GM12878 (cell line): ENCODE data around the gene SRL. TPM values are rescaled to one million over a fixed set of nuclear protein-coding genes. Genes with fewer than 3 reads are reported as not detected.

Experiments
- ATAC-seq: fragments of 200-7000 bp; cut with Tn5 transposase; 3 replicates; pipeline ENCODE4 v1.9.1; 2020; ENCODE audit warnings: mild to moderate bottlenecking, moderate library complexity
- BruUV-seq: library from RNA; stranded (reverse); fragments of 400-500 nt; replicated peaks from 2 replicates; lab custom pipeline; 2021; lab: Mats Ljungman, UMichigan
- CTCF ChIA-PET: fragments of 300-600 bp; sonication (Branson Sonifier 250); formaldehyde crosslinking; extraction: SDS; loops from one replicate; lab custom pipeline; 2021; ENCODE audit warnings: inconsistent platforms; lab: Yijun Ruan, JAX
- POLR2A ChIA-PET: fragments of 350-600 bp; formaldehyde crosslinking; extraction: SDS; loops from one replicate; lab custom pipeline; 2021; ENCODE audit warnings: inconsistent platforms; lab: Charles Lee
- RAD21 ChIA-PET: fragments of 300-600 bp; sonication (Branson Sonifier 250); formaldehyde crosslinking; loops from one replicate; lab custom pipeline; 2023; ENCODE audit warnings: antibody characterized with exemption; ENCODE audit not compliant: unreplicated experiment; lab: Charles Lee
- SMC1A ChIA-PET: fragments of 300-600 bp; sonication (Branson Sonifier 250); formaldehyde crosslinking; loops from one replicate; lab custom pipeline; 2023; ENCODE audit not compliant: unreplicated experiment, uncharacterized antibody; lab: Charles Lee
- DNase-seq: peaks from one replicate; pipeline ENCODE4 v3.0.0-alpha.2; 2011; ENCODE audit warnings: low read depth, low spot score
- FAIRE-seq: peaks from 3 replicates; lab custom pipeline; 2011; peaks lifted over from hg19 to GRCh38; lab: Jason Lieb, UNC
- H2AFZ ChIP-seq: 2 replicates; pipeline ENCODE4 v1.6.0; 2011; ENCODE audit warnings: low read depth, low read length, control low read depth; ENCODE audit not compliant: control insufficient read depth
- H3K27ac ChIP-seq: 2 replicates; pipeline ENCODE4 v1.5.1; 2011; ENCODE audit warnings: control low read depth; ENCODE audit not compliant: control insufficient read depth, insufficient read depth
- H3K27me3 ChIP-seq, 2 experiments: replicated peaks in 1 of 2; 2 replicates each; pipeline versions ENCODE4 v1.6.0 to v1.6.1; 2011; ENCODE audit warnings: low read length in 1 of 2; ENCODE audit not compliant: control insufficient read depth in 2 of 2, insufficient read depth in 2 of 2
- H3K36me3 ChIP-seq, 2 experiments: 2 replicates each; pipeline ENCODE4 v1.5.1; 2011; ENCODE audit warnings: low read length in 1 of 2; ENCODE audit not compliant: control insufficient read depth in 2 of 2, insufficient read depth in 2 of 2
- H3K4me1 ChIP-seq: 2 replicates; pipeline ENCODE4 v1.6.1; 2011; ENCODE audit warnings: mild to moderate bottlenecking, low read length, moderate library complexity, mixed read lengths; ENCODE audit not compliant: control insufficient read depth, insufficient read depth
- H3K4me2 ChIP-seq: 2 replicates; pipeline ENCODE4 v1.6.0; 2011; ENCODE audit warnings: control low read depth; ENCODE audit not compliant: control insufficient read depth, insufficient read depth
- H3K4me3 ChIP-seq: fragments of 200-600 bp; sonication (generic); 2 replicates; pipeline ENCODE4 v1.5.1; 2016
- H3K79me2 ChIP-seq: 2 replicates; pipeline ENCODE4 v1.6.0; 2011; ENCODE audit warnings: low read length; ENCODE audit not compliant: control insufficient read depth, insufficient read depth
- H3K9ac ChIP-seq: 2 replicates; pipeline ENCODE4 v1.8.0; 2011; ENCODE audit warnings: low read length, control low read depth, mixed read lengths; ENCODE audit not compliant: control insufficient read depth, insufficient read depth
- H3K9me3 ChIP-seq: replicated peaks from 3 replicates; pipeline ENCODE4 v1.5.1; 2011; ENCODE audit warnings: mild to moderate bottlenecking, low read length; ENCODE audit not compliant: control insufficient read depth, insufficient read depth
- H4K20me1 ChIP-seq: 2 replicates; pipeline ENCODE4 v1.6.0; 2011; ENCODE audit not compliant: control insufficient read depth, insufficient read depth
- CEBPB ChIP-seq, 2 experiments: fragments of 150-350 bp in 1 of 2; IDR thresholded peaks; 2 replicates each; pipeline ENCODE4 v1.6.1; 2012 to 2014; ENCODE audit warnings: low read depth in 2 of 2, low read length in 2 of 2, borderline replicate concordance in 1 of 2, inconsistent platforms in 1 of 2
- DPF2 ChIP-seq: fragments of 450-650 bp; IDR thresholded peaks from 2 replicates; pipeline ENCODE4 v1.6.1; 2017; ENCODE audit warnings: mild to moderate bottlenecking
- ELK1 ChIP-seq: IDR thresholded peaks from 2 replicates; pipeline ENCODE4 v1.6.1; 2012; ENCODE audit warnings: low read depth, low read length, improper control_type of control experiment
- EZH2 ChIP-seq: IDR thresholded peaks from 2 replicates; pipeline ENCODE4 v1.6.1; 2012; ENCODE audit warnings: low read depth, mild to moderate bottlenecking, control low read depth, inconsistent platforms, low read length, borderline replicate concordance; ENCODE audit not compliant: control insufficient read depth
- MEF2A ChIP-seq: IDR thresholded peaks from 2 replicates; pipeline ENCODE4 v1.6.1; 2011; ENCODE audit warnings: low read depth, mild to moderate bottlenecking, low read length, moderate library complexity; ENCODE audit not compliant: insufficient read depth
- NBN ChIP-seq: fragments of 450-650 bp; IDR thresholded peaks from 2 replicates; pipeline ENCODE4 v1.6.1; 2016
- NFXL1 ChIP-seq: fragments of 450-650 bp; IDR thresholded peaks from 2 replicates; pipeline ENCODE4 v1.6.1; 2017; ENCODE audit warnings: antibody characterized with exemption, mild to moderate bottlenecking, borderline replicate concordance
- NKRF ChIP-seq: fragments of 450-650 bp; conservative IDR thresholded peaks from 2 replicates; pipeline ENCODE4 v1.6.1; 2017; ENCODE audit warnings: mild to moderate bottlenecking, moderate library complexity
- NR2C1 ChIP-seq: fragments of 450-650 bp; IDR thresholded peaks from 2 replicates; pipeline ENCODE4 v1.6.1; 2017; ENCODE audit warnings: antibody characterized with exemption, mild to moderate bottlenecking, moderate library complexity
- NRF1 ChIP-seq: conservative IDR thresholded peaks from 2 replicates; pipeline ENCODE4 v1.6.1; 2011; ENCODE audit warnings: mild to moderate bottlenecking, low read depth, low read length, improper control_type of control experiment
- PML ChIP-seq: IDR thresholded peaks from 2 replicates; pipeline ENCODE4 v1.6.1; 2012; ENCODE audit warnings: low read length, inconsistent platforms
- SMAD5 ChIP-seq: IDR thresholded peaks from 2 replicates; pipeline ENCODE4 v1.6.1; 2016; ENCODE audit warnings: antibody characterized with exemption, low read depth
- SP1 ChIP-seq: IDR thresholded peaks from one replicate; pipeline ENCODE4 v1.6.1; 2011; ENCODE audit warnings: low read depth, low read length
- ZNF274 ChIP-seq: IDR thresholded peaks from one replicate; pipeline ENCODE4 v1.8.0; 2011; ENCODE audit not compliant: insufficient read length, insufficient read depth
- WGBS: methylation state at CpG from one replicate; pipeline ENCODE4 v1.1.6; 2016; ENCODE audit warnings: low lambda C conversion rate; ENCODE audit not compliant: insufficient replicate concordance, insufficient coverage; ENCODE audit errors: missing lambda C conversion rate; 5-methylcytosine and 5-hydroxymethylcytosine counted together
- in situ Hi-C: fragments of 300-500 bp; cut with MboI; formaldehyde crosslinking; loops from 9 replicates; pipeline ENCODE4 v1.14.3; 2018; ENCODE audit warnings: mixed read lengths
- intact Hi-C: fragments of 100-400 bp; cut with micrococcal nuclease; formaldehyde crosslinking; loops from one replicate; pipeline ENCODE4 v1.14.2; 2022; ENCODE audit not compliant: unreplicated experiment
- polyA plus RNA-seq, 11 experiments: library from polyadenylated mRNA; depleted of rRNA in 4 of 11; unstranded in 6 of 11; stranded (reverse) in 5 of 11; fragments of >200 nt; fragmentation: Nextera tagmentation in 4 of 11; fragmentation: Illumina TruSeq in 1 of 11; extraction: Ambion mirVana in 4 of 11; extraction: Trizol in 1 of 11; gene quantifications; 1 replicate in 1 of 11; 2 replicates in 10 of 11; pipeline versions ENCODE4 v1.2.1 to v1.2.3, GENCODE V29; 2011 to 2016; ENCODE audit warnings: inconsistent platforms in 2 of 11, missing spikeins in 2 of 11, low read depth in 1 of 11
- total RNA-seq, 4 experiments: library from RNA; depleted of rRNA in 3 of 4; stranded (reverse); fragments of >200 nt in 3 of 4; fragmentation: Illumina TruSeq in 1 of 4; extraction: Trizol in 1 of 4; gene quantifications; 2 replicates each; pipeline versions ENCODE4 v1.2.1 to v1.2.3, GENCODE V29; 2013 to 2021
- TF ChIP-seq, protein P1 (sequence below): fragments of 450-650 bp; IDR thresholded peaks from 2 replicates; pipeline ENCODE4 v1.6.1; 2016; ENCODE audit warnings: mild to moderate bottlenecking
- TF ChIP-seq, protein P2 (sequence below): IDR thresholded peaks from 2 replicates; pipeline ENCODE4 v1.6.1; 2012; ENCODE audit warnings: low read depth, low read length, improper control_type of control experiment

SRL gene
- total and polyA plus RNA-seq, 10 of the 15 experiments (the other 5 are each of a cell fraction or from before 2014, with no cell fraction given) = not detected

- WGBS = 33% methylated on average over 5 of the region's 5 CpGs
- no peaks in the 10 kb centered on the region for H3K4me1 ChIP-seq
- ChIA-PET SMC1A (no interaction called here), POLR2A (no interaction called here), RAD21 (no interaction called here), CTCF (interaction anchor here (1.2 kb wide), 1 partner anchor 226 kb away, joined by 3 read pairs; no protein-coding TSS in a partner anchor)
- H3K4me3 ChIP-seq = no peak overlapping the region
- no peaks in the 10 kb centered on the region for H3K36me3 ChIP-seq
- ATAC-seq (no peak), DNase-seq (no peak), FAIRE-seq (no peak)
- no peak overlapping the region for H2AFZ ChIP-seq
- intact Hi-C loops = no loop called here
- H4K20me1 ChIP-seq = no peaks in the 10 kb centered on the region
- H3K27me3 ChIP-seq = no peaks in the 10 kb centered on the region
- H3K79me2 ChIP-seq = no peaks in the 10 kb centered on the region
- in situ Hi-C loops = no loop called here
- no peaks in the 10 kb centered on the region; the same call in 2 of the 3 replicates for H3K9me3 ChIP-seq
- H3K9ac ChIP-seq = no peak overlapping the region
- no peak overlapping the region for H3K4me2 ChIP-seq
- BruUV-seq = no TSS peak
- no peak overlapping the region for H3K27ac ChIP-seq
- TF ChIP-seq MEF2A (no peak), SP1 (no peak), NBN (no peak), EZH2 (no peak), PML (no peak), CEBPB (IDR thresholded peaks at IDR 0.05; ENCODE audit: borderline replicate concordance in 1 of 2, low read depth in 2 of 2, low read length in 2 of 2) (no peak), SMAD5 (no peak), ZNF274 (no peak), DPF2 (no peak), NR2C1 (no peak), NFXL1 (no peak), NRF1 (no peak), ELK1 (no peak), NKRF (no peak)
- TF ChIP-seq, protein P1, sequence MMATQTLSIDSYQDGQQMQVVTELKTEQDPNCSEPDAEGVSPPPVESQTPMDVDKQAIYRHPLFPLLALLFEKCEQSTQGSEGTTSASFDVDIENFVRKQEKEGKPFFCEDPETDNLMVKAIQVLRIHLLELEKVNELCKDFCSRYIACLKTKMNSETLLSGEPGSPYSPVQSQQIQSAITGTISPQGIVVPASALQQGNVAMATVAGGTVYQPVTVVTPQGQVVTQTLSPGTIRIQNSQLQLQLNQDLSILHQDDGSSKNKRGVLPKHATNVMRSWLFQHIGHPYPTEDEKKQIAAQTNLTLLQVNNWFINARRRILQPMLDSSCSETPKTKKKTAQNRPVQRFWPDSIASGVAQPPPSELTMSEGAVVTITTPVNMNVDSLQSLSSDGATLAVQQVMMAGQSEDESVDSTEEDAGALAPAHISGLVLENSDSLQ = no peak
- TF ChIP-seq, protein P2, sequence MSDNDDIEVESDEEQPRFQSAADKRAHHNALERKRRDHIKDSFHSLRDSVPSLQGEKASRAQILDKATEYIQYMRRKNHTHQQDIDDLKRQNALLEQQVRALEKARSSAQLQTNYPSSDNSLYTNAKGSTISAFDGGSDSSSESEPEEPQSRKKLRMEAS = no peak
- TF ChIP-seq, all 136 proteins: peak for 0
Observed at GRCh38 chr16:4152267-4152666, 89.6 kb downstream of the SRL start.
